ENCODE data around the gene USP17L17.
"Not testable (repeated sequence)": the region's sequence is repeated elsewhere in the genome, so short reads cannot be mapped to it uniquely, and the experiment has no call there.

Gene USP17L17, protein sequence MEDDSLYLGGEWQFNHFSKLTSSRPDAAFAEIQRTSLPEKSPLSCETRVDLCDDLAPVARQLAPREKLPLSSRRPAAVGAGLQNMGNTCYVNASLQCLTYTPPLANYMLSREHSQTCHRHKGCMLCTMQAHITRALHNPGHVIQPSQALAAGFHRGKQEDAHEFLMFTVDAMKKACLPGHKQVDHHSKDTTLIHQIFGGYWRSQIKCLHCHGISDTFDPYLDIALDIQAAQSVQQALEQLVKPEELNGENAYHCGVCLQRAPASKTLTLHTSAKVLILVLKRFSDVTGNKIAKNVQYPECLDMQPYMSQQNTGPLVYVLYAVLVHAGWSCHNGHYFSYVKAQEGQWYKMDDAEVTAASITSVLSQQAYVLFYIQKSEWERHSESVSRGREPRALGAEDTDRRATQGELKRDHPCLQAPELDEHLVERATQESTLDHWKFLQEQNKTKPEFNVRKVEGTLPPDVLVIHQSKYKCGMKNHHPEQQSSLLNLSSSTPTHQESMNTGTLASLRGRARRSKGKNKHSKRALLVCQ

GRCh38 chr4:9243579-9243978, at the start of gene USP17L17:
Gene USP17L17 (plus strand): TSS chr4:9243879. CDS start chr4:9243879, 0 bp downstream.
- H3K4me1 ChIP-seq (ENCODE audit: control insufficient read depth, low read length); H4K20me1 ChIP-seq (ENCODE audit: control insufficient read depth, insufficient read depth, low read depth, low read length); H3K9me2 ChIP-seq (replicated peaks; ENCODE audit: control insufficient read depth, low read length); H3K9me3 ChIP-seq (ENCODE audit: control insufficient read depth, insufficient read depth, low read length); H3F3A ChIP-seq (ENCODE audit: control insufficient read depth, insufficient read depth); H3K4me3 ChIP-seq (ENCODE audit: low read length); H3K79me2 ChIP-seq (ENCODE audit: control insufficient read depth, low read length); H3K27me3 ChIP-seq (ENCODE audit: control insufficient read depth, low read length); H3K4me2 ChIP-seq (ENCODE audit: low read length); H3K36me3 ChIP-seq (ENCODE audit: control insufficient read depth, low read length); H3K27ac ChIP-seq (ENCODE audit: low read depth, low read length): not testable (repeated sequence)

DNA sequence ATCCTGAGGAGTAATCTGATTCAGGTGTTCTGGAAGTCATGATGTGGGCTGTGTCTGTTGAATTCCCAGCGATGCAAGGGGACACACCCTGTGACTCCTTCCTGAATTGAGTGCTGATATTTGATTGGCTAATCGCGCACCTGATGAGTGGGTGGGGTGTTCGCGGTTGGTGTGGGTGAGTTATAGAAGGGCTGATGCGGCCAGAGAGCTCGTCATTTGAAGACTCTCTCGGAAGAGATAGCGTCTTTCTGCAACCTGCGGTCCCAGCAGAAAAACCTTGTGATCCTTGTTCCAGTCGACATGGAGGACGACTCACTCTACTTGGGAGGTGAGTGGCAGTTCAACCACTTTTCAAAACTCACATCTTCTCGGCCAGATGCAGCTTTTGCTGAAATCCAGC, 33.3 kb upstream of the USP17L17 start, which contains the start of gene USP17L10:
USP17L10 (plus strand) TSS at position 301 of the 400 bp plus-strand sequence; CDS start at position 301, 0 bp downstream.
- H3K9me2 ChIP-seq (replicated peaks; ENCODE audit: control insufficient read depth, low read length); H3K27me3 ChIP-seq (ENCODE audit: control insufficient read depth, low read length); H3K9me3 ChIP-seq (ENCODE audit: control insufficient read depth, insufficient read depth, low read length); H3F3A ChIP-seq (ENCODE audit: control insufficient read depth, insufficient read depth); H3K27ac ChIP-seq (ENCODE audit: low read depth, low read length); H3K79me2 ChIP-seq (ENCODE audit: control insufficient read depth, low read length); H4K20me1 ChIP-seq (ENCODE audit: control insufficient read depth, insufficient read depth, low read depth, low read length); H3K36me3 ChIP-seq (ENCODE audit: control insufficient read depth, low read length); H3K4me2 ChIP-seq (ENCODE audit: low read length); H3K4me1 ChIP-seq (ENCODE audit: control insufficient read depth, low read length); H3K4me3 ChIP-seq (ENCODE audit: low read length): not testable (repeated sequence)

DNA sequence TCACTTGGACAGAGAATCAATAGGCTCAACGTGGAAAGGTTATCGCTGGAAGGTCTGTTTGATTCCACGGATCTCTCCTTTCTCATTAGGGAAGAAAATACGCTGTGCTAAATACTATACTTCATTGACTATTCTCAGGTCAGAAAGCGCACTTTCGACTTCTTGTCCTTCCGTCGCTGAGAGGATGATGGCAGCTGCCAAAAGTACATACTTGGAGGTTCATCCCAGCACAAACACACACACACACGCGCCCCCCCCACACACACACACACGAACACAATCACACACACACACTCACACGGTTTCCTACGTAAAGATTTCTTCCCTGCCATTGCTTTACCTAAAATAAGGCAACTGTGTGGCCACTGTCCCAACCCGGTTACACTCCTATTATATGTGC, 29.0 kb upstream of the USP17L17 start:
- not testable (repeated sequence) for H3K79me2 ChIP-seq (ENCODE audit: control insufficient read depth, low read length); H3K9me3 ChIP-seq (ENCODE audit: control insufficient read depth, insufficient read depth, low read length); H3K9me2 ChIP-seq (replicated peaks; ENCODE audit: control insufficient read depth, low read length); H3K36me3 ChIP-seq (ENCODE audit: control insufficient read depth, low read length); H3F3A ChIP-seq (ENCODE audit: control insufficient read depth, insufficient read depth); H3K4me1 ChIP-seq (ENCODE audit: control insufficient read depth, low read length); H3K4me2 ChIP-seq (ENCODE audit: low read length); H3K27me3 ChIP-seq (ENCODE audit: control insufficient read depth, low read length); H3K27ac ChIP-seq (ENCODE audit: low read depth, low read length); H4K20me1 ChIP-seq (ENCODE audit: control insufficient read depth, insufficient read depth, low read depth, low read length); H3K4me3 ChIP-seq (ENCODE audit: low read length)

DNA sequence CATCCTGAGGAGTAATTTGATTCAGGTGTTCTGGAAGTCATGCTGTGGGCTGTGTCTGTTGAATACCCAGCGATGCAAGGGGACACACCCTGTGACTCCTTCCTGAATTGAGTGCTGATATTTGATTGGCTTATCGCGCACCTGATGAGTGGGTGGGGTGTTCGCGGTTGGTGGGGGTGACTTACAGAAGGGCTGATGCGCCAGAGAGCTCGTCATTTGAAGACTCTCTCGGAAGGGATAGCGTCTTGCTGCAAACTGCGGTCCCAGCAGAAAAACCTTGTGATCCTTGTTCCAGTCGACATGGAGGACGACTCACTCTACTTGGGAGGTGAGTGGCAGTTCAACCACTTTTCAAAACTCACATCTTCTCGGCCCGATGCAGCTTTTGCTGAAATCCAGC, 28.6 kb upstream of the USP17L17 start, which contains the start of gene USP17L11:
USP17L11 (plus strand) TSS at position 301 of the 400 bp plus-strand sequence; CDS start at position 301, 0 bp downstream.
- H3F3A ChIP-seq (ENCODE audit: control insufficient read depth, insufficient read depth); H3K27me3 ChIP-seq (ENCODE audit: control insufficient read depth, low read length); H4K20me1 ChIP-seq (ENCODE audit: control insufficient read depth, insufficient read depth, low read depth, low read length); H3K36me3 ChIP-seq (ENCODE audit: control insufficient read depth, low read length); H3K4me2 ChIP-seq (ENCODE audit: low read length); H3K79me2 ChIP-seq (ENCODE audit: control insufficient read depth, low read length); H3K9me3 ChIP-seq (ENCODE audit: control insufficient read depth, insufficient read depth, low read length); H3K9me2 ChIP-seq (replicated peaks; ENCODE audit: control insufficient read depth, low read length); H3K4me1 ChIP-seq (ENCODE audit: control insufficient read depth, low read length); H3K27ac ChIP-seq (ENCODE audit: low read depth, low read length); H3K4me3 ChIP-seq (ENCODE audit: low read length): not testable (repeated sequence)

- not testable (repeated sequence) for H3K79me2 ChIP-seq (ENCODE audit: control insufficient read depth, low read length); H3K9me2 ChIP-seq (replicated peaks; ENCODE audit: control insufficient read depth, low read length); H3K4me2 ChIP-seq (ENCODE audit: low read length); H3K4me3 ChIP-seq (ENCODE audit: low read length); H4K20me1 ChIP-seq (ENCODE audit: control insufficient read depth, insufficient read depth, low read depth, low read length); H3K27me3 ChIP-seq (ENCODE audit: control insufficient read depth, low read length); H3K9me3 ChIP-seq (ENCODE audit: control insufficient read depth, insufficient read depth, low read length); H3F3A ChIP-seq (ENCODE audit: control insufficient read depth, insufficient read depth); H3K36me3 ChIP-seq (ENCODE audit: control insufficient read depth, low read length); H3K27ac ChIP-seq (ENCODE audit: low read depth, low read length); H3K4me1 ChIP-seq (ENCODE audit: control insufficient read depth, low read length)
Measured at GRCh38 chr4:9219852-9220251, 23.8 kb upstream of the USP17L17 start, which contains the start of gene USP17L12. Gene USP17L12 (plus strand): TSS chr4:9220152. CDS start chr4:9220152, 0 bp downstream.

GRCh38 chr4:9224596-9224995, 19.1 kb upstream of the USP17L17 start, which contains the start of gene USP17L13:
Gene USP17L13 (plus strand): TSS chr4:9224896. CDS start chr4:9224896, 0 bp downstream.
- not testable (repeated sequence) for H3K36me3 ChIP-seq (ENCODE audit: control insufficient read depth, low read length); H3F3A ChIP-seq (ENCODE audit: control insufficient read depth, insufficient read depth); H3K9me3 ChIP-seq (ENCODE audit: control insufficient read depth, insufficient read depth, low read length); H3K27ac ChIP-seq (ENCODE audit: low read depth, low read length); H3K4me3 ChIP-seq (ENCODE audit: low read length); H3K79me2 ChIP-seq (ENCODE audit: control insufficient read depth, low read length); H3K9me2 ChIP-seq (replicated peaks; ENCODE audit: control insufficient read depth, low read length); H4K20me1 ChIP-seq (ENCODE audit: control insufficient read depth, insufficient read depth, low read depth, low read length); H3K27me3 ChIP-seq (ENCODE audit: control insufficient read depth, low read length); H3K4me2 ChIP-seq (ENCODE audit: low read length); H3K4me1 ChIP-seq (ENCODE audit: control insufficient read depth, low read length)

GRCh38 chr4:9230249-9230648, 13.4 kb upstream of the USP17L17 start:
- H3K79me2 ChIP-seq (ENCODE audit: control insufficient read depth, low read length); H3K9me2 ChIP-seq (replicated peaks; ENCODE audit: control insufficient read depth, low read length); H4K20me1 ChIP-seq (ENCODE audit: control insufficient read depth, insufficient read depth, low read depth, low read length); H3K4me1 ChIP-seq (ENCODE audit: control insufficient read depth, low read length); H3K36me3 ChIP-seq (ENCODE audit: control insufficient read depth, low read length); H3K27ac ChIP-seq (ENCODE audit: low read depth, low read length); H3K4me3 ChIP-seq (ENCODE audit: low read length); H3K27me3 ChIP-seq (ENCODE audit: control insufficient read depth, low read length); H3K9me3 ChIP-seq (ENCODE audit: control insufficient read depth, insufficient read depth, low read length); H3F3A ChIP-seq (ENCODE audit: control insufficient read depth, insufficient read depth); H3K4me2 ChIP-seq (ENCODE audit: low read length): not testable (repeated sequence)

DNA sequence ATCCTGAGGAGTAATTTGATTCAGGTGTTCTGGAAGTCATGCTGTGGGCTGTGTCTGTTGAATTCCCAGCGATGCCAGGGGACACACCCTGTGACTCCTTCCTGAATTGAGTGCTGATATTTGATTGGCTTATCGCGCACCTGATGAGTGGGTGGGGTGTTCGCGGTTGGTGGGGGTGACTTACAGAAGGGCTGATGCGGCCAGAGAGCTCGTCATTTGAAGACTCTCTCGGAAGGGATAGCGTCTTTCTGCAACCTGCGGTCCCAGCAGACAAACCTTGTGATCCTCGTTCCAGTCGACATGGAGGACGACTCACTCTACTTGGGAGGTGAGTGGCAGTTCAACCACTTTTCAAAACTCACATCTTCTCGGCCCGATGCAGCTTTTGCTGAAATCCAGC, 9.6 kb upstream of the USP17L17 start, which contains the start of gene USP17L15:
USP17L15 (plus strand) TSS at position 301 of the 400 bp plus-strand sequence; CDS start at position 301, 0 bp downstream.
- H3K36me3 ChIP-seq (ENCODE audit: control insufficient read depth, low read length); H3K27me3 ChIP-seq (ENCODE audit: control insufficient read depth, low read length); H4K20me1 ChIP-seq (ENCODE audit: control insufficient read depth, insufficient read depth, low read depth, low read length); H3K9me3 ChIP-seq (ENCODE audit: control insufficient read depth, insufficient read depth, low read length); H3K4me1 ChIP-seq (ENCODE audit: control insufficient read depth, low read length); H3F3A ChIP-seq (ENCODE audit: control insufficient read depth, insufficient read depth); H3K4me2 ChIP-seq (ENCODE audit: low read length); H3K4me3 ChIP-seq (ENCODE audit: low read length); H3K79me2 ChIP-seq (ENCODE audit: control insufficient read depth, low read length); H3K9me2 ChIP-seq (replicated peaks; ENCODE audit: control insufficient read depth, low read length); H3K27ac ChIP-seq (ENCODE audit: low read depth, low read length): not testable (repeated sequence)
